ENCODE measurements around the gene NF2.

The NF2 gene

DNA sequence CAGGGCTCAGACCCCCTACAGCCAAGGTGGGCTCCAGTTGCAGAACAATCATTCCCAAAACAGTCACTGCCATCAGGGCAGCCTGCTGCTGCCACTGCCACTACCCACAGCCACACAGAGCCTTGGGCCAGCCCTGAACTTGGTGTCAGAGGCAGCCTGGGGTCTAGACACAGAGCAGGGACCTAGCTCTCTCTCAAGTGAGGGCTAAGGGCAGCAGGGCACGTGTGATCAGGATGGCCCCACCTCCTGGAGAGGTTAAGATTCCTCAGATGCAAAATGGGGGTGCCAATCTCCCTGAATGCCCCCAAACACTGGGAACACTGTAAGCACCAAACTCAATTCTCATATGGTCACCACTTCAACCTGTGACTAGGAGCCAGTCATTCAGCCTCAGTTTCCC, 132.0 kb downstream of the NF2 start:
- no peaks in the 10 kb centered on the region for H3K27me3 ChIP-seq (ENCODE audit: control insufficient read depth, insufficient read depth, low read length)
- no peaks in the 10 kb centered on the region for H3K36me3 ChIP-seq (ENCODE audit: control insufficient read depth, insufficient read depth, low read length)
- peaks cover 12% of the 10 kb centered on the region for H3K4me1 ChIP-seq (ENCODE audit: control insufficient read depth, insufficient read depth, low read length)
- H3K9me3 ChIP-seq (ENCODE audit: control insufficient read depth, insufficient read depth, low read length), result no peaks in the 10 kb centered on the region
- H3K4me3 ChIP-seq (ENCODE audit: low read depth, low read length), result no peak overlapping the region
- no peak overlapping the region for H3K9ac ChIP-seq (ENCODE audit: low read depth, low read length)
- no peak overlapping the region for H3K27ac ChIP-seq (ENCODE audit: low read depth, low read length)

DNA sequence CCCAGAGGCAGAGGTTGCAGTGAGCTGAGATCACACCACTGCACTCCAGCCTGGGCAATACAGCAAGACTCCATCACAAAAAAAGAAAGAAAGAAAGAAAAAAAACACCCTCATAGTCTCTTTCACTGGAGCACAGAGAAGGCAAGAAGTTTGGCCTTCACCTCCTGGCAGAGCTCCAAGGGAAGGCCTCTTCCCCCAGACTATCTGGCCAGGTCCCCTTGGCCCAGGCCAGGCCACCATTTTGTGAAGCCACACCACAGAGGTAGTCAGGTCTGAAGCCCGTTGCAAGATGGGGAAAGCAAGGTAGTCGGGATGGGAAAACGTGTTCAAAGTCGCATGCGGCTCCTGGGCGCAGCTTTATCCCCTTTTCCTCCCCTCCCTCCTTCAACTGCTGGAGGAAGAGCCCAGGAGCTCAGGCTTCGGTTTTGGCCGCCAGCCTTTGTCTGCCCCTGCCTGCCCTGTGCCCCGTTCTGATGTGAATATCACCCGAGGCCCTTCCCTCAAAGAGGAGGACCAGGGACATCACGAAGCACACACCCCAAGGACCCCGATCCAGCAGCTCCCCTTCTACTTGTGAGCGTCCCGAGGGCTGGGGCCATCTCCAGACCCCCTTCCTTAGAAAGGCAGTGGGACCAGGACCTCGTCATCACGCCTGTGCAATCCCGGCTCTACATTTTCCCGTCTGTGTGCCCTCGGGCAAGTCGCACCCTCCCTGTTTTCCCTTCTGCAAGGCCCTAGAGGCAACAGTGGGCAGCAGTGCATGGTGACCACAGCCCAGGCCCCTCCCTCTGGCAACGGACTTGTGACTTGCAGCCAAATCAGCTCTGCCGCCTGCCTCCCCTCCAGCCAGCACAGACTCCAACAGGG, 134.1 kb downstream of the NF2 start:
- no peaks in the 10 kb centered on the region for H3K36me3 ChIP-seq (ENCODE audit: control insufficient read depth, insufficient read depth, low read length)

DNA sequence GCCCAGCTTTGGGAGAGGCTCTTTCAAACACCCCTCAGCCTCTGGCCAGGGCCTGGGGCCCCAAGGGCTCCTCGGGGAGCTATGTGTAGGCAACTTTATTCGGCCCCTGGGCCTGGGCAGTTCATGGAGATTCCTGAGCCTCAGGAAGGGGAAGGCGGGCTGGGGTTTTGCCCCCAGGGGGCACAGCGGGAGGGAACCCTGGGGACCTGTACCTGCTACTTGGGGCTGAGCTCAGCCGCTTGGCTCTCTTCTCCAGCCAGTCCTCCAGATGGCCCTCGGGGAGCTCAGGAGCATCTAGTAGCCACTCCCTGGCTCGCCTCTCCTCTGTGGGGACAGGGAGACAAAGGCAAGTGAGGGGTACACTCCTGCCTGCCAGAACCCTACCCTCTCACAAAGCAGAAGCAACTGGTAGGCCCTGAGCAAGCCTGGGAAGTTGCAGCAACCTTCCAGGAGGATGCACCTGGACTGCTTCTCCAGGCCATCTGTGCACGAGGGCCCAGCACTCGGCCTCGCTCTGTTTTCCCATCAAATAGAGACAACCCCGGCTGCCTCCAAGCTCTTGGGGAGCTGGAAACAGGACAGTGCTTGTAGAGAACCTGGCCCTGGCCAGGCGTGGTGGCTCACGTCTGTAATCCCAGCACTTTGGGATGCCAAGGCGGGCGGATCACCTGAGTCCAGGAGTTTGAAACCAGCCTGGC, 134.8 kb downstream of the NF2 start:
- no peak overlapping the region for H3K27ac ChIP-seq (ENCODE audit: low read depth, low read length)
- no peaks in the 10 kb centered on the region for H3K27me3 ChIP-seq (ENCODE audit: control insufficient read depth, insufficient read depth, low read length)
- no peaks in the 10 kb centered on the region for H3K9me3 ChIP-seq (ENCODE audit: control insufficient read depth, insufficient read depth, low read length)
- no peak overlapping the region for H3K9ac ChIP-seq (ENCODE audit: low read depth, low read length)
- H3K4me3 ChIP-seq (ENCODE audit: low read depth, low read length), result no peak overlapping the region
- H3K4me1 ChIP-seq (ENCODE audit: control insufficient read depth, insufficient read depth, low read length), result peaks cover 12% of the 10 kb centered on the region
- H3K36me3 ChIP-seq (ENCODE audit: control insufficient read depth, insufficient read depth, low read length), result no peaks in the 10 kb centered on the region

More for the DNA sequence above, 134.1 kb downstream of the NF2 start:
- H3K27me3 ChIP-seq (ENCODE audit: control insufficient read depth, insufficient read depth, low read length), result no peaks in the 10 kb centered on the region
- peaks cover 12% of the 10 kb centered on the region for H3K4me1 ChIP-seq (ENCODE audit: control insufficient read depth, insufficient read depth, low read length)
- H3K9ac ChIP-seq (ENCODE audit: low read depth, low read length), result no peak overlapping the region
- H3K9me3 ChIP-seq (ENCODE audit: control insufficient read depth, insufficient read depth, low read length), result no peaks in the 10 kb centered on the region
- H3K27ac ChIP-seq (ENCODE audit: low read depth, low read length), result no peak overlapping the region
- H3K4me3 ChIP-seq (ENCODE audit: low read depth, low read length), result no peak overlapping the region

DNA sequence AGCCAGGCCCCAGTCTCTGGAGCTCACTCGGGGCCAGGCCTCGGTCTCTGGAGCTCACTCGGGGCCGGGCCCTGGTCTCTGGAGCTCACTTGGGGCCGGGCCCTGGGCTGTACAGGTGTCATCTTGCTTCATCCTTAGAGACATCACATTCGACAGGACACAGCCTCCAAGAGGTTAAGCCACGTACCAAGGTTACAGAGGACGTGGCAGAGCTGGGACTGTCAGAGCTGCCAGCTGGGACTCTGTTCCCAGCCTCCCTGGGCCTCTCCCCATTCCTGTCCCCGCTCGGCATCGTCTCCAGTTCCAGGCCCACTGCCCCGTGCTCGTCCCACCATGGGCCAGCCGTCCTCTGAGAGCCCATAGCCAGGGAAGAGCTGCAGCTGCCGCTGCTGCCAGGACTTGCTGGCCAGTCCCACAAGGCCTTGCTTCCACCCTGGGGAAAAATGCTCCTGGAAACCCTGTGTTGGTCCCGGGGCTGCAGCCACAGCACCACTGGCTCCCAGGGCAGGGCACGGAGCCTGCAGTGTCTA, 136.0 kb downstream of the NF2 start:
- no peaks in the 10 kb centered on the region for H3K36me3 ChIP-seq (ENCODE audit: control insufficient read depth, insufficient read depth, low read length)
- H3K27ac ChIP-seq (ENCODE audit: low read depth, low read length), result no peak overlapping the region
- no peak overlapping the region for H3K9ac ChIP-seq (ENCODE audit: low read depth, low read length)
- no peaks in the 10 kb centered on the region for H3K9me3 ChIP-seq (ENCODE audit: control insufficient read depth, insufficient read depth, low read length)
- peaks cover 10% of the 10 kb centered on the region for H3K4me1 ChIP-seq (ENCODE audit: control insufficient read depth, insufficient read depth, low read length)
- H3K4me3 ChIP-seq (ENCODE audit: low read depth, low read length), result no peak overlapping the region
- no peaks in the 10 kb centered on the region for H3K27me3 ChIP-seq (ENCODE audit: control insufficient read depth, insufficient read depth, low read length)

DNA sequence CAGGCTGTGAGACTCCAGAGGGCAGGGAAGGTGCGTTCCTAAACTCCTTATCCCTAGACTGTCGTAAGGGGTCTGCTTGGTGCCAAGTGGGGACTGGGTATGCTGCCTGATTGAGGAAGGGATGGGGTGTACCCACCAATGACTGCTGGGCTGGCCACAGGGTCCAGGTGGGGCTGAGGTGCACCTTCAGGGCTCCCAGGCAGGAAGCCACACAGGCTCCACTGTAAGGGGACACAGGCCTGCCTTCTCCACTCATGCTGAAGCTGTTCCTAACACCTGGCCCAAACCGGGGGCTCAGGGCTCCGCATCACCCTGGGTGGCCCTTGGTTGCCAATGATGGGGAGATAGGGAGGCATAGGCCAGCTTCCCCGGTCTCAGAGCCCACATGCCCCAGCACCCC, 136.8 kb downstream of the NF2 start:
- H3K27ac ChIP-seq (ENCODE audit: low read depth, low read length), result no peak overlapping the region
- no peaks in the 10 kb centered on the region for H3K9me3 ChIP-seq (ENCODE audit: control insufficient read depth, insufficient read depth, low read length)
- peaks cover 3% of the 10 kb centered on the region for H3K4me1 ChIP-seq (ENCODE audit: control insufficient read depth, insufficient read depth, low read length)
- H3K27me3 ChIP-seq (ENCODE audit: control insufficient read depth, insufficient read depth, low read length), result no peaks in the 10 kb centered on the region
- no peaks in the 10 kb centered on the region for H3K36me3 ChIP-seq (ENCODE audit: control insufficient read depth, insufficient read depth, low read length)
- no peak overlapping the region for H3K9ac ChIP-seq (ENCODE audit: low read depth, low read length)
- H3K4me3 ChIP-seq (ENCODE audit: low read depth, low read length), result no peak overlapping the region

DNA sequence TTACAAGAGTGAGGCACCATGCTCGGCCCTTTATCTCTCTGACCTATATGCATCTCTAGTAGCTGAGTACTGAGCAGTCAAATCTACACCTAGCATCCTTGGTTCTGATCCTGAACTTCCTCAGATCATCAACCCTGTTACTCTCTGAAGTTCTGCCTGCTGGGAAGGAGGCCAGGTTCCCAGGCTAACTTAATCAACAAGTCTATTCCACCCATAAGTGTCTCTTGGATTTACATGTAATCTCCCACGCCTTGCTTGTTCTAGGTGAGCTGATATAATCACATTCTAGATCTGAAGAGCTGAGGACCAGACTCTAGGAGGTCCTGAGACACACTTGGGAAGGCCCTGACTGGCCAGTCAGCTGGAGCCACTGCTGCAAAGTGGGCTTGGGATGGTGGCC, 138.5 kb downstream of the NF2 start:
- Histone ChIP-seq H3K4me1 (ENCODE audit: control insufficient read depth, insufficient read depth, low read length) (no peaks in the 10 kb centered on the region), H3K27me3 (ENCODE audit: control insufficient read depth, insufficient read depth, low read length) (no peaks in the 10 kb centered on the region), H3K9me3 (ENCODE audit: control insufficient read depth, insufficient read depth, low read length) (no peaks in the 10 kb centered on the region), H3K4me3 (ENCODE audit: low read depth, low read length) (no peak overlapping the region), H3K36me3 (ENCODE audit: control insufficient read depth, insufficient read depth, low read length) (no peaks in the 10 kb centered on the region), H3K9ac (ENCODE audit: low read depth, low read length) (no peak overlapping the region), H3K27ac (ENCODE audit: low read depth, low read length) (no peak overlapping the region)

DNA sequence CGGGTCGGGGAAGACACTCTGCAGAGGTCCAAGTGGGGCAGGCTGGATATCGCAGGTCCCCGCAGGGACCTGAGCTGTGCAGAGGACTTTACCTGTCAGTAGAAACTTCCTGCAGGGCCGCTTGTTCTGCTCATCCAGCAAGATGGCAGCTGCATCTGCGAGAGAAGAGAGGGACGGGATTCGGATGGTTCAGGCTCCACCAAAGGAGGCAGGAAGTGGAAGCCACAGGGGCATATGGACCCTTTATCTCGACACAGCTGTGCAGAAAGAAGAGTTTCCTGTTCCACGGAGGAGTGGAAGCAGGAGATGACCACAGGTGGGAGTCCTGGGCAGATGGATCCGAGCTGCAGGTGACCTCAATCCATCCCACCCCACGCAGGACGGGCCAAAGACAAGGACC, 138.9 kb downstream of the NF2 start:
- Histone ChIP-seq H3K27me3 (ENCODE audit: control insufficient read depth, insufficient read depth, low read length) (no peaks in the 10 kb centered on the region), H3K9ac (ENCODE audit: low read depth, low read length) (no peak overlapping the region), H3K4me1 (ENCODE audit: control insufficient read depth, insufficient read depth, low read length) (no peaks in the 10 kb centered on the region)

GRCh38 chr22:29744902-29745301, 141.5 kb downstream of the NF2 start:
- no peaks in the 10 kb centered on the region for H3K27me3 ChIP-seq (ENCODE audit: control insufficient read depth, insufficient read depth, low read length)
- H3K9ac ChIP-seq (ENCODE audit: low read depth, low read length), result no peak overlapping the region
- H3K36me3 ChIP-seq (ENCODE audit: control insufficient read depth, insufficient read depth, low read length), result 0 out of 2 replicates have a peak, but pooled peaks cover 3% of the 10 kb centered on the region
- no peaks in the 10 kb centered on the region for H3K9me3 ChIP-seq (ENCODE audit: control insufficient read depth, insufficient read depth, low read length)
- H3K4me1 ChIP-seq (ENCODE audit: control insufficient read depth, insufficient read depth, low read length), result no peaks in the 10 kb centered on the region
- H3K27ac ChIP-seq (ENCODE audit: low read depth, low read length), result no peak overlapping the region
- H3K4me3 ChIP-seq (ENCODE audit: low read depth, low read length), result no peak overlapping the region

More for the DNA sequence above, 138.9 kb downstream of the NF2 start:
- 0 out of 2 replicates have a peak, but pooled peaks cover 3% of the 10 kb centered on the region for H3K36me3 ChIP-seq (ENCODE audit: control insufficient read depth, insufficient read depth, low read length)
- no peak overlapping the region for H3K4me3 ChIP-seq (ENCODE audit: low read depth, low read length)
- no peaks in the 10 kb centered on the region for H3K9me3 ChIP-seq (ENCODE audit: control insufficient read depth, insufficient read depth, low read length)
- no peak overlapping the region for H3K27ac ChIP-seq (ENCODE audit: low read depth, low read length)

DNA sequence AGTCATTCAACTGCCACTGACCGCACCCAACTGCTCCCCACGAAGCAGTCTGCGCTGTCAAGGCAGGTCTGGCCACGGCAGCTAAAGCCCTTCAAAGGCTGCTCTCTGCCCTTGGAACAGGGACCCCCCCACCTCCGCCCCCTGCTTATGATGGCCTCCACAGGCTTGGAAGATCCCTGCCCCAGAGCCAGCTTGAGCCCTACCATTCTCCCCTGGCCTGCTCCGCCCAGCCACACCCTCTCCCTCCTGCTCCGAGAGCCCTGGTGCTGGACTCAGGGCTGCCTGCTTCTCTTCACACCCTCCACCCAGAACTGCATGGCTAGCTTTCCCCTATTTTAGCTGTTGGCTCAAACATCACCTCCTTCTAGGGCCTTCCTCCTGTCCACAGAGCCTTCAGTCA, 144.4 kb downstream of the NF2 start:
- H3K9ac ChIP-seq (ENCODE audit: low read depth, low read length), result no peak overlapping the region
- no peaks in the 10 kb centered on the region for H3K9me3 ChIP-seq (ENCODE audit: control insufficient read depth, insufficient read depth, low read length)

More for the DNA sequence above, 144.4 kb downstream of the NF2 start:
- Histone ChIP-seq H3K4me1 (ENCODE audit: control insufficient read depth, insufficient read depth, low read length) (no peaks in the 10 kb centered on the region), H3K36me3 (ENCODE audit: control insufficient read depth, insufficient read depth, low read length) (0 out of 2 replicates have a peak, but pooled peaks cover 3% of the 10 kb centered on the region), H3K27me3 (ENCODE audit: control insufficient read depth, insufficient read depth, low read length) (no peaks in the 10 kb centered on the region), H3K4me3 (ENCODE audit: low read depth, low read length) (no peak overlapping the region), H3K27ac (ENCODE audit: low read depth, low read length) (no peak overlapping the region)

All from HUES48 (cell line).